LNCaP clone FGC (cell line): ENCODE data around the gene CAPN9.

Source experiments
- DNase-seq: peaks from one replicate; pipeline ENCODE4 v3.0.0-alpha.2; 2011; ENCODE audit warnings: low read depth
- H3K4me3 ChIP-seq: 2 replicates; pipeline ENCODE4 v1.5.1; 2011; ENCODE audit warnings: mild to moderate bottlenecking, low read depth, low read length, control low read depth
- TF ChIP-seq, protein P1 (sequence below): IDR thresholded peaks from 2 replicates; pipeline ENCODE4 v1.5.1; 2012; ENCODE audit warnings: mild to moderate bottlenecking; ENCODE audit not compliant: control insufficient read depth, insufficient read depth; ENCODE audit errors: extremely low read depth

CAPN9 gene

DNA sequence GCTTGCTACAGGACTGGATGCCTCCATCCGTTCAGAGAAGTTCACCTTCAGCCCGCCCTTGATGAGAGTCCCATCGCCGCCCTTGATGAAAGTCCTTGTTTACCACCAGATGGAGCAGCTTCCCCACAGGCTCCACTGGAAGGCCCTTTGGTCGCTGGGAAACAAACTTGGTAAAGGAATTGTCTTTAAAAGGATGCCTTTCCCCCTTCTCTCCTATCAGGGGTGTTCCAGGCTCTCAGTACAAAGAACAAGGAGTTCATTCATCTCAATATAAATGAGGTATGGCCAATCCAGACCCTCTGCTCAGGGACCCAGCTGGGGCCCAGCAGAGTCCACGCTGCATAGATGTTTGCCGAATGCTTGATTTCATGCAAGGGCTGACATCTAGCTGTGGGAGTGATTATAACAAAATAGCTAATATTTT, 50.8 kb downstream of the CAPN9 start:
- DNase-seq, result peak; percentile 37

DNA sequence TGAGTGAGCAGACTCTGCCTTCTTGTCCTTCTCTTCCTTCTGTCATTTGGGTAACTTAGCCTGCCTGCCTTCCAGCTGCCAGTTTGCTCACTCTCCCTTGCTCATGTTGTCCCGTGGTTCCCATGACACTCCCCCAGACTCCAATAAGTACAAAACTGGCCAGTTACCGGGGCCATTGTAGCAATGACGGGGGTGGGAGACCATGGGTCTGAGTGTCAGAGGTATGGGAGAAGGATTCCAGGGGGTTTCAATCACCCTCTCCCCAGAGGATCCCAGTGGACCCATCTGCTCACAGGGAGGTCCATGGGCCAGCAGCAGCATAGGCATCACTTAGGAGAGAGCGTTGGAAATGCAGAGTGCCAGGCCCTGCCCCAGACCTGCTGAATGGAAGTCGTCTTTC, 51.3 kb downstream of the CAPN9 start:
- DNase-seq, result no peak
- TF ChIP-seq, protein P1, sequence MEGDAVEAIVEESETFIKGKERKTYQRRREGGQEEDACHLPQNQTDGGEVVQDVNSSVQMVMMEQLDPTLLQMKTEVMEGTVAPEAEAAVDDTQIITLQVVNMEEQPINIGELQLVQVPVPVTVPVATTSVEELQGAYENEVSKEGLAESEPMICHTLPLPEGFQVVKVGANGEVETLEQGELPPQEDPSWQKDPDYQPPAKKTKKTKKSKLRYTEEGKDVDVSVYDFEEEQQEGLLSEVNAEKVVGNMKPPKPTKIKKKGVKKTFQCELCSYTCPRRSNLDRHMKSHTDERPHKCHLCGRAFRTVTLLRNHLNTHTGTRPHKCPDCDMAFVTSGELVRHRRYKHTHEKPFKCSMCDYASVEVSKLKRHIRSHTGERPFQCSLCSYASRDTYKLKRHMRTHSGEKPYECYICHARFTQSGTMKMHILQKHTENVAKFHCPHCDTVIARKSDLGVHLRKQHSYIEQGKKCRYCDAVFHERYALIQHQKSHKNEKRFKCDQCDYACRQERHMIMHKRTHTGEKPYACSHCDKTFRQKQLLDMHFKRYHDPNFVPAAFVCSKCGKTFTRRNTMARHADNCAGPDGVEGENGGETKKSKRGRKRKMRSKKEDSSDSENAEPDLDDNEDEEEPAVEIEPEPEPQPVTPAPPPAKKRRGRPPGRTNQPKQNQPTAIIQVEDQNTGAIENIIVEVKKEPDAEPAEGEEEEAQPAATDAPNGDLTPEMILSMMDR, result no peak
- no peak overlapping the region for H3K4me3 ChIP-seq

More for the DNA sequence above, 50.8 kb downstream of the CAPN9 start:
- H3K4me3 ChIP-seq, result no peak overlapping the region
- TF ChIP-seq, protein P1, result peak; percentile 85

DNA sequence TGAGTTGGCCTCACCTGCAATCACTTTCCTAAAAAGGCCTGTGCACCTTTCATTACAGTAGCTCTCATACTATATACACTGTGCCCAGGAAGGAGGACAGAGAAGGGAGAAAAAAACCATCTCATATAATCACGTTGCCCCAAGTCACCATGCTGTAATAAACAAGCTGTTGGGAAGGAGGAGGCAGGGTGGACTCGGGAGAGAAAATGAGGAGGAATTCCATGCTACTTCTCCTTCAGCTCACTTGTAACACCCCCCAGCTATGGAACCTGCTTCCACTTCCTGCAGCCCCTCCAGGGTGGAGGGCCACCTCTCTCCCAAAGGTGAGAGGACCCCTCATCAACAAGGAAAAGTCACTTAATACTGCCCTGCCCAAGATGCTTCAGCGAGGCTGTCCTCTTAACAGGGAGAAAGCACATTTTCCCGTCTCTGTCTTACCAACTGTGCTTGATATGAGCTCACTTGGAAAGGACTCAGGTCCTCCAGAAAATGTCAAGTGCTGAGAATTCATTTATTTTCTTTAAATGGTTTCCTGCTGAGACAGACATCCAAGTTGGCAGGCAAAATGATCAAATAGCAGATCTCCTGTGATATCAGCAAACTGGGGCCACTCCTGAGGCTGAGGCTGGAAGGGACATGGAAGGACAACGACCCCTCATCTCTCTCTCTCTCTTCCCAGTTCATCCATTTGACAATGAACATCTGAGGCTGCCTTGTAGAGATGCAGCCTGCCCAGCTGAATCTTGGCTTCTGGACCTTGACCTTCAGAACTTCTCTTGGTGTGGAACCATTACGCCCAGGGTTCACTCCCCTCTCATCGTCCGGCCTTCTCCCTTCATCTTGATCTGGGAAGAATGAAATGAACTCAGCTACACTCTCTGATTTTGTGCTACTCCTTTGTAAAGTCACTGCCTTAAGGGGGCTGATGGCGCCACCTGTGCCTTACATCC, 54.0 kb downstream of the CAPN9 start:
- DNase-seq, result no peak
- TF ChIP-seq, protein P1, result no peak
- no peak overlapping the region for H3K4me3 ChIP-seq

DNA sequence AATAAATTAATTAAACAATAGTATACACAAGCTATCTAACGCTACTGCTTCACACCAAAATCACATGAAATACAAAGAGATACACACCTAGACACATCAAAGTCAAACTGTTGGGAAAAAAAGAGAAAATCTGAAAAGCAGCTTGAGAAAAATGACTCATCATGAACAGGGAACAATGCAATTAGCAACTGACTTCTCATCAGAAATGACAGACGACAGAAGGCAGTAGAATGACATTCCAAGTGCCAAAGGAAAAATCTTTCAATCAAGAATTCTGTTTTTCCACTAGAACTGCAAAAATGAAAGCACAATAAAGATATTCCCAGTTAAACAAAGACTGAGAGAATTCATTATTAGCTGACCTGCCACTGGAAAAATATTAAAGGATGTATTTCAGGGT, 57.2 kb downstream of the CAPN9 start:
- TF ChIP-seq, protein P1, result no peak
- no peak overlapping the region for H3K4me3 ChIP-seq
- no peak for DNase-seq

DNA sequence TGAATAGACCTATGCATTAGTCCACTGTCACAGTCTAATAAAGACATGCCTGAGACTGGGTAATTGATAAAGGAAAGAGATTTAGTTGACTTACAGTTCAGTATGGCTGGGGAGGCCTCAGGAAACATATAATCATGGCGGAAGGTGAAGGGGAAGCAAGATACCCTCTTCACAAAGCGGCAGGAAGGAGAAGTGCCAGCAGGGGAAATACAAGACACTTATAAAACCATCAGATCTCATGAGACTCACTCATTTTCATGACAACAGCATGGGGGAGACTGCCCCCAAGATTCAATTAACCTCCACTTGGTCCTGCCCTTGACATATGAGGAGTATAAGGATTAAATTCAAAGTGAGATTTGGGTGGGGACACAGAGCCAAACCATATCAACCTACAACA, 59.4 kb downstream of the CAPN9 start:
- no peak overlapping the region for H3K4me3 ChIP-seq
- TF ChIP-seq, protein P1, result no peak
- no peak for DNase-seq

DNA sequence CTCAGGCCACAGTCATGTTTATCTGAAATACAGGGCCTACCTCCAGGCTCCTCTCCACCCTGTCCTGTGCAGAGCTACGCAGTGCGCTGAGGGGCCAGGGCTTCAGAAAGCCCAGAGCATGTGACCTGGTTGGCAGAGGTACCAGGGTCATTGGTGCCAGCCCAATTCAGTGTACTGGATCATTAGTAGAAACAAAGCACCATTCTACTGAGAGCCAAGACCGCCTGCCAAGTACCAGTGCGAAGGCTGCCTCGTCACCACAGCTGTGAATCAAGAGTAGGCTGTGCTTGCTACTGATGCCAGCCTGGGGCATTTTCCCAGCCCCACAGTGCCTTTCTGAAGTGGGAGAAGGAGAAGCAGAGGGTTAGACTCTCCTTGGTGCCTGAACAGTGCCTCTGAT, 59.8 kb downstream of the CAPN9 start:
- no peak for DNase-seq

More for the DNA sequence above, 59.8 kb downstream of the CAPN9 start:
- TF ChIP-seq, protein P1, result no peak
- no peak overlapping the region for H3K4me3 ChIP-seq
